Vagina (tissue), 2 donors: ENCODE measurements around the gene WDR87. TPM values are rescaled to one million over a fixed set of nuclear protein-coding genes. Genes with fewer than 3 reads are reported as not detected.

Experiments
- DNase-seq, 2 donors: peaks; one replicate each; pipeline ENCODE4 v3.0.0-alpha.2; 2017; ENCODE audit errors: extremely low spot score in 2 of 2
- H3K27ac ChIP-seq: fragments of 200-600 bp; sonication (generic); one replicate; pipeline ENCODE4 v1.5.1; 2019
- H3K27me3 ChIP-seq: fragments of 200-600 bp; sonication (generic); one replicate; pipeline ENCODE4 v1.5.1; 2019
- H3K36me3 ChIP-seq, 2 donors: fragments of 200-600 bp; sonication (generic); one replicate each; pipeline ENCODE4 v1.5.1; 2017 to 2019
- H3K4me1 ChIP-seq: fragments of 200-600 bp; sonication (generic); one replicate; pipeline ENCODE4 v1.5.1; 2019
- H3K4me3 ChIP-seq, 2 donors: fragments of 200-600 bp; sonication (generic); 1 replicate in 1 of 2; 2 replicates in 1 of 2; pipeline ENCODE4 v1.5.1; 2016 to 2019
- H3K9me3 ChIP-seq: fragments of 200-600 bp; sonication (generic); one replicate; pipeline ENCODE4 v1.5.1; 2019
- POLR2A ChIP-seq, 2 donors: fragments of 450-650 bp; IDR thresholded peaks; one replicate each; pipeline ENCODE4 v1.6.1; 2017; ENCODE audit warnings: antibody characterized with exemption in 2 of 2, mild to moderate bottlenecking in 2 of 2, moderate library complexity in 2 of 2
- POLR2AphosphoS5 ChIP-seq, 2 donors: sonication (generic); formaldehyde crosslinking; IDR thresholded peaks; one replicate each; pipeline ENCODE4 v1.9.0; 2017; ENCODE audit warnings: antibody characterized with exemption in 2 of 2, mild to moderate bottlenecking in 2 of 2, low read depth in 1 of 2; ENCODE audit not compliant: insufficient read depth in 1 of 2
- intact Hi-C: fragments of 100-400 bp; cut with DNase I; formaldehyde crosslinking; loops from one replicate; pipeline ENCODE4 v1.15.1; 2023
- total RNA-seq: library from RNA; depleted of rRNA; stranded (reverse); fragments of >200 nt; gene quantifications from one replicate; pipeline ENCODE4 v1.2.3, GENCODE V29; 2016
- TF ChIP-seq, protein P1 (sequence below), 3 experiments: fragments of 450-650 bp in 2 of 3; fragments of 200-600 bp in 1 of 3; sonication (generic) in 1 of 3; IDR thresholded peaks; one replicate each; pipeline ENCODE4 v1.5.1; 2017 to 2019; ENCODE audit warnings: antibody characterized with exemption in 3 of 3, mild to moderate bottlenecking in 2 of 3, moderate library complexity in 2 of 3

The WDR87 gene
- total RNA-seq, 1 donor from 2014 or later = not detected

DNA sequence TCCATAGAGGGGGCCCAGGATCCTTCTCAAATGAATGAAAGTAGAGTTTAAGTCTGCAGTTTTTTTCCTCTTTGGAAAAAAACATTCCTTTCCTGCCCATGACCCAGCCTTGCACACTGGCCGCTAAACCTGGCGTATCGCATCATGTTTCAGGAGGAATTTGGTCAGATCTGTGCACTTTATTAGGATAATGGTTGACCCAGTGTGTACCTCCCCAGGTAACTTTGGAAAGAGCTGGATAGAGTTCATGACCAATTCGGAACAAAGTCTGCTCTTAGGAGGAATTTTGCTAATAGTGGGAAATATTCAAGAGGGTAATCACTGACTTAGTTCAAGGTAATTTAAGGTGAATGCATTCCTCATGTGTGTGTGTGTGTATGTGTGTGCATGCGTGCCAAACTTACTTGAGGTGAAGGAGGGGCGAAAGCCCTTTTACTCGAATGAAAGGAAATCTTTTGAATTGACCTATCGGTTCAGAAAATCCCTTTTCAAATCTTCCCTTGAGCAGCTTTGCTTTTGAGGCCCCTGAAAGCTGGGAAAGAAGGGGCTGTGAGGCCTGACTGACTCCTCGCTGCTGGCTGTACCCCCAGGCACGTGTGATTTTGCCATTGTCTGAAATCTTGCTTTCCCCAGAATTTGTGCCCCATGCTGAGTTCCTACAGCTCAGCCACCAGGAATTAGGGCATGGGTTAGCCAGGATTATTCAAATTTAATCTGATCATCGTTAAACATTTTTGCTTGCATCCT lies 47.0 kb upstream of the WDR87 start:
- TF ChIP-seq POLR2A (IDR thresholded peaks at IDR 0.05) (no peak), POLR2AphosphoS5 (IDR thresholded peaks at IDR 0.05; ENCODE audit: insufficient read depth in 1 of 2, low read depth in 1 of 2) (no peak)
- TF ChIP-seq, protein P1, sequence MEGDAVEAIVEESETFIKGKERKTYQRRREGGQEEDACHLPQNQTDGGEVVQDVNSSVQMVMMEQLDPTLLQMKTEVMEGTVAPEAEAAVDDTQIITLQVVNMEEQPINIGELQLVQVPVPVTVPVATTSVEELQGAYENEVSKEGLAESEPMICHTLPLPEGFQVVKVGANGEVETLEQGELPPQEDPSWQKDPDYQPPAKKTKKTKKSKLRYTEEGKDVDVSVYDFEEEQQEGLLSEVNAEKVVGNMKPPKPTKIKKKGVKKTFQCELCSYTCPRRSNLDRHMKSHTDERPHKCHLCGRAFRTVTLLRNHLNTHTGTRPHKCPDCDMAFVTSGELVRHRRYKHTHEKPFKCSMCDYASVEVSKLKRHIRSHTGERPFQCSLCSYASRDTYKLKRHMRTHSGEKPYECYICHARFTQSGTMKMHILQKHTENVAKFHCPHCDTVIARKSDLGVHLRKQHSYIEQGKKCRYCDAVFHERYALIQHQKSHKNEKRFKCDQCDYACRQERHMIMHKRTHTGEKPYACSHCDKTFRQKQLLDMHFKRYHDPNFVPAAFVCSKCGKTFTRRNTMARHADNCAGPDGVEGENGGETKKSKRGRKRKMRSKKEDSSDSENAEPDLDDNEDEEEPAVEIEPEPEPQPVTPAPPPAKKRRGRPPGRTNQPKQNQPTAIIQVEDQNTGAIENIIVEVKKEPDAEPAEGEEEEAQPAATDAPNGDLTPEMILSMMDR (IDR thresholded peaks at IDR 0.05) = no peak
- no peak overlapping the region for H3K27ac ChIP-seq
- DNase-seq = no peak
- no peaks in the 10 kb centered on the region for H3K27me3 ChIP-seq
- H3K36me3 ChIP-seq = no peaks in the 10 kb centered on the region
- H3K4me3 ChIP-seq = no peak overlapping the region
- no peaks in the 10 kb centered on the region for H3K4me1 ChIP-seq
- H3K9me3 ChIP-seq = no peaks in the 10 kb centered on the region
- intact Hi-C loops = no loop called here

DNA sequence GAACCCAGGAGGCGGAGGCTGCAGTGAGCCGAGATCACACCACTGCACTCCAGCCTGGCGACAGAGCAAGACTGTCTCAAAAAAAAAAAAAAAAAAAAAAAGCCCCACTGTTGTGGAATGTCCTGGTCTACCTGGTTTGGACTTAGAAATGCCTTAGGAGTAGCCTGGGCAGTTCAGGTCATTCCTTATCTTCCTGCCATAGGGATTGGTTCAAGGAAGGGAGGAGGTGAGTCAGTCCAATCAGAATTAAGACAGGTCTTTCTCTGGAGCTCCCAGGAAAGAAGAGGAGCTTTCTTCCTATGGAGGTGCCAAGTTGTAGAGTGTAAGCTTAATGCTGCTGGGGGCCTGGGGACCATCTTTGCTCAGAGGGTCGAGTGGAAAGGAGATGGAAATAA lies 45.4 kb upstream of the WDR87 start:
- Histone ChIP-seq H3K4me3 (no peak overlapping the region), H3K27ac (no peak overlapping the region), H3K4me1 (no peaks in the 10 kb centered on the region), H3K27me3 (no peaks in the 10 kb centered on the region), H3K9me3 (no peaks in the 10 kb centered on the region), H3K36me3 (no peaks in the 10 kb centered on the region)
- DNase-seq = no peak
- intact Hi-C loops = no loop called here
- TF ChIP-seq, protein P1 (IDR thresholded peaks at IDR 0.05) = no peak
- TF ChIP-seq POLR2A (IDR thresholded peaks at IDR 0.05) = no peak
- no peak for TF ChIP-seq POLR2AphosphoS5 (IDR thresholded peaks at IDR 0.05; ENCODE audit: insufficient read depth in 1 of 2, low read depth in 1 of 2)

DNA sequence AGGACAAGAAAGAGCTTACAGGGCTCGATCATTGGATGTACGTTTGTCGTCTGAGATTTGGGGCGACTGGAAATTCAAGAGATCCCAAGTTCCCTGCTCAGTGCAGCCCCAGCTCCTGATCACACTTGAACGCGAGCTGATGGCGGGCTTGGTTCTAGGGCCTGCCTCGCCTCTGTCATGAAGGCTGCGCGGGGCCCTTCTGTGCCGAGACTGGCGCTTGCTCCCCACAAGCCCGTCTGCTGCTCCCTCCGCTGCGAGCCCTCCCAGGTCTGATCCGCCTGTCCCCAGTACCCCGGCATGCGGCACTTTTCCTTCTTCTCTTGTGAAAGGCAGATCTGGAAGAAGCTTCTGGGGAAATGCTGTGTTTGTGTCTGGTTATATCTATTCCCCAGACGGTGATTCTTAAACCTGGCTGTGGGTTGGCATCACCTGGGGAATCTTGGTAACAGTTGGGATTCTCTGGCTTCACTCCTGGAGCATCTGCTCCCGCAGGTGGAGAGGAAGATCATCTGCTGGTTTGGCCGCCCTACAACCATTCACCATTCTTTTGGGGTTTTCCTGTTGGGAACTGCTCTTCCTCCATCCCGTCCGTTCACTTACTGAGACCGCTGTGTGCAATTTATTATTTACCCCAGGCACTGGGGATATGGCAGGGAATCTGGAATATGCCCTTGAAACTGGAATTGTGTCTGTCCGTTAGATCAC lies 44.2 kb upstream of the WDR87 start:
- Histone ChIP-seq H3K36me3 (no peaks in the 10 kb centered on the region), H3K4me3 (no peak overlapping the region), H3K9me3 (no peaks in the 10 kb centered on the region), H3K27ac (no peak overlapping the region), H3K4me1 (no peaks in the 10 kb centered on the region), H3K27me3 (no peaks in the 10 kb centered on the region)
- no peak for DNase-seq
- intact Hi-C loops = no loop called here
- TF ChIP-seq POLR2A (IDR thresholded peaks at IDR 0.05) (no peak), POLR2AphosphoS5 (IDR thresholded peaks at IDR 0.05; ENCODE audit: insufficient read depth in 1 of 2, low read depth in 1 of 2) (no peak)
- TF ChIP-seq, protein P1 (IDR thresholded peaks at IDR 0.05) = no peak

DNA sequence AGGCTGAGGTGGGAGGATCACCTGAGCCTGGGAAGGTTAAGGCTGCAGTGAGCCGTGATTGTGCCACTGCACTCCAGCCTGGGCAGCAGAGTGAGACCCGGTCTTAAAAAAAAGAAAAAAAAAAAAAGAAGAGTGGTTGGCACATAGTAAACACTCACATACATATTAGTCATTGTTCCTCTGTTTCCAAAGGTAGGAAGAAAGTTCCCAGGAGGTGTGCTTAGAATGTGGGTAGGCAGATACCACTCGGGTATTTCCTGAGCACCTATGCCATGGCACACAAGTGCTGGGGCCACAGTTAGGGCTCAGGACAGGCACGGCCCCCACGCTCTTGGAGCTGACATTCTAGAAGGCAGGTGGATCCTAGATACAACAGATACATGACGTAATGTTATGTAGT lies 42.0 kb upstream of the WDR87 start:
- no peak overlapping the region for H3K27ac ChIP-seq
- no peaks in the 10 kb centered on the region for H3K4me1 ChIP-seq
- no peak for DNase-seq
- no peaks in the 10 kb centered on the region for H3K27me3 ChIP-seq
- no peak for TF ChIP-seq POLR2A (IDR thresholded peaks at IDR 0.05)
- no peaks in the 10 kb centered on the region for H3K9me3 ChIP-seq
- H3K4me3 ChIP-seq = no peak overlapping the region
- H3K36me3 ChIP-seq = no peaks in the 10 kb centered on the region
- intact Hi-C loops = no loop called here

DNA sequence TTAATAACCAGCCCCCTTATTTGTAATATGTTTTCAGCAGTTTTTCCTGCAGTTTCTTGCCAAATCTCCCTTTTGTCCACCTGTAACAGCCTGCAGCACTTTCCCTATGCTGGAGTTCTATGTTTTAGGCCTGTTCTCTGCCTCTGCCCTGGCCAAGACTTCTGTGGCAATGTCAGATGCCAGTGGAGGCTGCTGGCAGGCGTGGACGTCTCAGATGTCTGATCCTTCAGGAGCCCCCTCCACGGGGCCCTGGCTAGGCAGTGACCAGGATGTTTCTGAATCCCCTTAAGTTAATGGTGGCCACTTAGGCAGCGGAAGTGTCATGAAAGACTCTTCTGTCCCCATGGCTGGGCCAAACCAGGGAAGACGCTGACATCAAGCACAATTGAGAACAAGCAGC lies 41.4 kb upstream of the WDR87 start:
- Histone ChIP-seq H3K36me3 (no peaks in the 10 kb centered on the region), H3K27me3 (no peaks in the 10 kb centered on the region), H3K4me1 (no peaks in the 10 kb centered on the region), H3K4me3 (no peak overlapping the region), H3K27ac (no peak overlapping the region), H3K9me3 (no peaks in the 10 kb centered on the region)
- TF ChIP-seq POLR2A (IDR thresholded peaks at IDR 0.05) = no peak
- TF ChIP-seq, protein P1 (IDR thresholded peaks at IDR 0.05) = no peak
- no peak for TF ChIP-seq POLR2AphosphoS5 (IDR thresholded peaks at IDR 0.05; ENCODE audit: insufficient read depth in 1 of 2, low read depth in 1 of 2)
- DNase-seq = no peak
- intact Hi-C loops = no loop called here
